ENCODE data around the gene MACROD2. TPM values are rescaled to one million over a fixed set of nuclear protein-coding genes. Genes with fewer than 3 reads are reported as not detected.

MACROD2 gene
- polyA plus RNA-seq, 2 of the 4 experiments (the other 2 are of a cell fraction) = 0.96 to 1.3 TPM

DNA sequence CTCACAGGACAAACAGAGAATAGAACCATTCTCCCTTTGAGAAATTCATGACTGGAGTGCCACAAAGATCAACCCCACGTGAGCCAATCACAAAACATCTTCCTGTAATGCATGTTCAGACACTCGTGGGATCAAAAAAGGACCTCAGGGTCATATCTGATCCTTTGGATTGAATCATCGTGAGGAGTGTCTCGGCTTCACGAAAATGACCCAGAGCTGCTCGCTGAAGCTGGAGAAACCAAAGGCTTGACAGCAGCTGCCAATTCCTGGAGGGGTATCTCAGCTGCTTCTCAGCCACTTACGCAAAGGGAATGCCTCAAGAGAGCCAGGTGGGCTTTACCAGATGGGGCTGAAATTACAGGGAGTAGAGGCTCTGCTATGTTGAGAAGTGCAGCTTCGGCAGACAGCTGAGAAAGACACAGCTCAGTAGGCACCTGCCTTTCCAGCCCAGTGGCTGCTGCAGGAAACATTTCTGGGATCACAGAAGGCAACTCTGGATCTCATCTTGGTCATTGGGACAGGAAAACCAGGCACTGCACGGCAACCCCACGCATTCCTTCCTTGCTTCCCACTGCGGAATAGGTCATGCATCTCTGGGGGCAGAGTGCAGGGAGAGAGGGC, 1764.8 kb downstream of the MACROD2 start:
- no peak for FAIRE-seq
- POLR2A ChIA-PET = no interaction called here
- no peak for TF ChIP-seq POLR2AphosphoS2 (conservative IDR thresholded peaks at IDR 0.05; ENCODE audit: low read length)
- TF ChIP-seq NFE2L2 (conservative IDR thresholded peaks at IDR 0.05; ENCODE audit: low read length) = no peak
- no peak for TF ChIP-seq RAD21 (conservative IDR thresholded peaks at IDR 0.05 in 1 of 2, IDR thresholded peaks at IDR 0.05 in 1 of 2)
- TF ChIP-seq ESRRA (IDR thresholded peaks at IDR 0.05; ENCODE audit: borderline replicate concordance, low read length) = no peak
- TF ChIP-seq, protein P1, sequence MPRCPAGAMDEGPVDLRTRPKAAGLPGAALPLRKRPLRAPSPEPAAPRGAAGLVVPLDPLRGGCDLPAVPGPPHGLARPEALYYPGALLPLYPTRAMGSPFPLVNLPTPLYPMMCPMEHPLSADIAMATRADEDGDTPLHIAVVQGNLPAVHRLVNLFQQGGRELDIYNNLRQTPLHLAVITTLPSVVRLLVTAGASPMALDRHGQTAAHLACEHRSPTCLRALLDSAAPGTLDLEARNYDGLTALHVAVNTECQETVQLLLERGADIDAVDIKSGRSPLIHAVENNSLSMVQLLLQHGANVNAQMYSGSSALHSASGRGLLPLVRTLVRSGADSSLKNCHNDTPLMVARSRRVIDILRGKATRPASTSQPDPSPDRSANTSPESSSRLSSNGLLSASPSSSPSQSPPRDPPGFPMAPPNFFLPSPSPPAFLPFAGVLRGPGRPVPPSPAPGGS (IDR thresholded peaks at IDR 0.05) = no peak
- TF ChIP-seq ZFP36 (IDR thresholded peaks at IDR 0.05; ENCODE audit: borderline replicate concordance, partially characterized antibody) = no peak
- TF ChIP-seq RNF2 (IDR thresholded peaks at IDR 0.05; ENCODE audit: borderline replicate concordance, low read depth) = no peak
- TF ChIP-seq JUN (IDR thresholded peaks at IDR 0.05) = no peak
- no peak for TF ChIP-seq KDM1A (IDR thresholded peaks at IDR 0.05; ENCODE audit: low read depth)
- no peak for TF ChIP-seq HEYL (CRISPR knock-in tag; IDR thresholded peaks at IDR 0.05)
- no peak for TF ChIP-seq NR3C1 (IDR thresholded peaks at IDR 0.05)
- TF ChIP-seq MYC (IDR thresholded peaks at IDR 0.05; ENCODE audit: borderline replicate concordance, low read length) = no peak
- no peak for TF ChIP-seq MAFK (IDR thresholded peaks at IDR 0.05; ENCODE audit: partially characterized antibody)
- TF ChIP-seq, protein P2, sequence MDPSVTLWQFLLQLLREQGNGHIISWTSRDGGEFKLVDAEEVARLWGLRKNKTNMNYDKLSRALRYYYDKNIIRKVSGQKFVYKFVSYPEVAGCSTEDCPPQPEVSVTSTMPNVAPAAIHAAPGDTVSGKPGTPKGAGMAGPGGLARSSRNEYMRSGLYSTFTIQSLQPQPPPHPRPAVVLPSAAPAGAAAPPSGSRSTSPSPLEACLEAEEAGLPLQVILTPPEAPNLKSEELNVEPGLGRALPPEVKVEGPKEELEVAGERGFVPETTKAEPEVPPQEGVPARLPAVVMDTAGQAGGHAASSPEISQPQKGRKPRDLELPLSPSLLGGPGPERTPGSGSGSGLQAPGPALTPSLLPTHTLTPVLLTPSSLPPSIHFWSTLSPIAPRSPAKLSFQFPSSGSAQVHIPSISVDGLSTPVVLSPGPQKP (IDR thresholded peaks at IDR 0.05; ENCODE audit: low read depth, low read length) = no peak
- TF ChIP-seq CHD4 (IDR thresholded peaks at IDR 0.05; ENCODE audit: borderline replicate concordance) = no peak
- Histone ChIP-seq H3K4me1 (no peaks in the 10 kb centered on the region), H3K27ac (no peak overlapping the region), H3K9me3 (peaks cover 3% of the 10 kb centered on the region; the same call in 1 of the 3 replicates), H3K4me3 (no peak overlapping the region), H3K4me2 (no peak overlapping the region)
- ATAC-seq = no peak
- no peak for DNase-seq (ENCODE audit: low read depth in 1 of 2, low spot score in 1 of 2)
- WGBS (ENCODE audit: missing lambda C conversion rate) = 30% methylated on average over 11 of the region's 11 CpGs
- CTCF ChIA-PET = no interaction called here

- no peak overlapping the region for H3K4me2 ChIP-seq
- no peak overlapping the region for H3K27ac ChIP-seq
- DNase-seq (ENCODE audit: low read depth in 1 of 2, low spot score in 1 of 2) (no peak), ATAC-seq (no peak), FAIRE-seq (peak; percentile 89)
- POLR2A ChIA-PET = no interaction called here
- peaks cover 3% of the 10 kb centered on the region; the same call in 1 of the 3 replicates for H3K9me3 ChIP-seq
- TF ChIP-seq JUN (IDR thresholded peaks at IDR 0.05) (no peak), EHF (CRISPR knock-in tag; IDR thresholded peaks at IDR 0.05) (no peak), CHD4 (IDR thresholded peaks at IDR 0.05; ENCODE audit: borderline replicate concordance) (no peak), HMGXB4 (CRISPR knock-in tag; IDR thresholded peaks at IDR 0.05; ENCODE audit: borderline replicate concordance) (no peak), EP300 (IDR thresholded peaks at IDR 0.05) (no peak), GATA3 (IDR thresholded peaks at IDR 0.05; ENCODE audit: borderline replicate concordance) (no peak), MYC (IDR thresholded peaks at IDR 0.05; ENCODE audit: borderline replicate concordance, low read length) (no peak), FOSB (CRISPR knock-in tag; IDR thresholded peaks at IDR 0.05) (no peak), HOXB5 (CRISPR knock-in tag; IDR thresholded peaks at IDR 0.05) (no peak)
- TF ChIP-seq, protein P3, sequence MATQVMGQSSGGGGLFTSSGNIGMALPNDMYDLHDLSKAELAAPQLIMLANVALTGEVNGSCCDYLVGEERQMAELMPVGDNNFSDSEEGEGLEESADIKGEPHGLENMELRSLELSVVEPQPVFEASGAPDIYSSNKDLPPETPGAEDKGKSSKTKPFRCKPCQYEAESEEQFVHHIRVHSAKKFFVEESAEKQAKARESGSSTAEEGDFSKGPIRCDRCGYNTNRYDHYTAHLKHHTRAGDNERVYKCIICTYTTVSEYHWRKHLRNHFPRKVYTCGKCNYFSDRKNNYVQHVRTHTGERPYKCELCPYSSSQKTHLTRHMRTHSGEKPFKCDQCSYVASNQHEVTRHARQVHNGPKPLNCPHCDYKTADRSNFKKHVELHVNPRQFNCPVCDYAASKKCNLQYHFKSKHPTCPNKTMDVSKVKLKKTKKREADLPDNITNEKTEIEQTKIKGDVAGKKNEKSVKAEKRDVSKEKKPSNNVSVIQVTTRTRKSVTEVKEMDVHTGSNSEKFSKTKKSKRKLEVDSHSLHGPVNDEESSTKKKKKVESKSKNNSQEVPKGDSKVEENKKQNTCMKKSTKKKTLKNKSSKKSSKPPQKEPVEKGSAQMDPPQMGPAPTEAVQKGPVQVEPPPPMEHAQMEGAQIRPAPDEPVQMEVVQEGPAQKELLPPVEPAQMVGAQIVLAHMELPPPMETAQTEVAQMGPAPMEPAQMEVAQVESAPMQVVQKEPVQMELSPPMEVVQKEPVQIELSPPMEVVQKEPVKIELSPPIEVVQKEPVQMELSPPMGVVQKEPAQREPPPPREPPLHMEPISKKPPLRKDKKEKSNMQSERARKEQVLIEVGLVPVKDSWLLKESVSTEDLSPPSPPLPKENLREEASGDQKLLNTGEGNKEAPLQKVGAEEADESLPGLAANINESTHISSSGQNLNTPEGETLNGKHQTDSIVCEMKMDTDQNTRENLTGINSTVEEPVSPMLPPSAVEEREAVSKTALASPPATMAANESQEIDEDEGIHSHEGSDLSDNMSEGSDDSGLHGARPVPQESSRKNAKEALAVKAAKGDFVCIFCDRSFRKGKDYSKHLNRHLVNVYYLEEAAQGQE (IDR thresholded peaks at IDR 0.05) = no peak
- TF ChIP-seq, protein P4, sequence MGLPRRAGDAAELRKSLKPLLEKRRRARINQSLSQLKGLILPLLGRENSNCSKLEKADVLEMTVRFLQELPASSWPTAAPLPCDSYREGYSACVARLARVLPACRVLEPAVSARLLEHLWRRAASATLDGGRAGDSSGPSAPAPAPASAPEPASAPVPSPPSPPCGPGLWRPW (IDR thresholded peaks at IDR 0.05) = no peak
- TF ChIP-seq, protein P5, sequence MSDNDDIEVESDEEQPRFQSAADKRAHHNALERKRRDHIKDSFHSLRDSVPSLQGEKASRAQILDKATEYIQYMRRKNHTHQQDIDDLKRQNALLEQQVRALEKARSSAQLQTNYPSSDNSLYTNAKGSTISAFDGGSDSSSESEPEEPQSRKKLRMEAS (IDR thresholded peaks at IDR 0.05) = no peak
- TF ChIP-seq, protein P1 (IDR thresholded peaks at IDR 0.05) = no peak
- no peaks in the 10 kb centered on the region for H3K4me1 ChIP-seq
- CTCF ChIA-PET = interaction anchor here (1.3 kb wide), 1 partner anchor 27 kb away, joined by 3 read pairs; no protein-coding TSS in a partner anchor
- no peak overlapping the region for H3K4me3 ChIP-seq
Measured at GRCh38 chr20:15763366-15763765, 1768.0 kb downstream of the MACROD2 start.

Measured in A549 (cell line).